OCI-LY7 (cell line): Measurements from ENCODE around the gene GTF2IRD1. TPM values are rescaled to one million over a fixed set of nuclear protein-coding genes. Genes with fewer than 3 reads are reported as not detected.

Source experiments
- BruUV-seq: library from RNA; stranded (reverse); fragments of 400-500 nt; replicated peaks from 2 replicates; lab custom pipeline; 2021; lab: Mats Ljungman, UMichigan
- CTCF ChIA-PET: fragments of 300-600 bp; sonication (Branson Sonifier 250); formaldehyde crosslinking; loops from one replicate; lab custom pipeline; 2022; ENCODE audit warnings: antibody characterized with exemption; ENCODE audit not compliant: unreplicated experiment; lab: Charles Lee
- POLR2A ChIA-PET: fragments of 300-600 bp; sonication (Branson Sonifier 250); formaldehyde crosslinking; loops from one replicate; lab custom pipeline; 2022; ENCODE audit warnings: antibody characterized with exemption; lab: Charles Lee
- DNase-seq: peaks from one replicate; pipeline ENCODE4 v3.0.0-alpha.2; 2015; ENCODE audit warnings: low spot score
- H2AFZ ChIP-seq: fragments of 200-600 bp; sonication (generic), shearing (Covaris generic); 2 replicates; pipeline ENCODE4 v1.6.1; 2014; ENCODE audit warnings: mild to moderate bottlenecking, antibody characterized with exemption, low read length, moderate library complexity
- H3K27ac ChIP-seq: fragments of 200-600 bp; sonication (generic); 2 replicates; pipeline ENCODE4 v1.5.1; 2014; ENCODE audit warnings: mixed run types, low read depth, mild to moderate bottlenecking, moderate library complexity, low read length, inconsistent platforms; ENCODE audit not compliant: poor library complexity, severe bottlenecking
- H3K36me3 ChIP-seq: fragments of 200-600 bp; sonication (generic); 2 replicates; pipeline ENCODE4 v1.6.1; 2014; ENCODE audit warnings: mild to moderate bottlenecking, antibody characterized with exemption, low read length, moderate library complexity, mixed read lengths; ENCODE audit not compliant: insufficient read depth
- H3K4me1 ChIP-seq: fragments of 200-600 bp; sonication (generic); 2 replicates; pipeline ENCODE4 v1.5.1; 2014; ENCODE audit warnings: mild to moderate bottlenecking, low read length; ENCODE audit not compliant: insufficient read depth, poor library complexity, severe bottlenecking
- H3K4me2 ChIP-seq: fragments of 200-600 bp; sonication (generic); 2 replicates; pipeline ENCODE4 v1.6.1; 2014; ENCODE audit warnings: mild to moderate bottlenecking, low read length
- H3K4me3 ChIP-seq: fragments of 200-600 bp; sonication (generic); 2 replicates; pipeline ENCODE4 v1.5.1; 2014; ENCODE audit warnings: mild to moderate bottlenecking, low read depth, low read length; ENCODE audit not compliant: poor library complexity, severe bottlenecking
- H3K79me2 ChIP-seq: fragments of 200-600 bp; sonication (generic); 2 replicates; pipeline ENCODE4 v1.6.1; 2016; ENCODE audit warnings: low read depth, mild to moderate bottlenecking, low read length, moderate library complexity, mixed read lengths; ENCODE audit not compliant: insufficient read depth
- H3K9me2 ChIP-seq: fragments of 200-600 bp; sonication (generic); 2 replicates; pipeline ENCODE4 v1.6.1; 2016; ENCODE audit warnings: mild to moderate bottlenecking, low read length, mixed read lengths; ENCODE audit not compliant: insufficient read depth
- H3K9me3 ChIP-seq: fragments of 200-600 bp; sonication (generic); 2 replicates; pipeline ENCODE4 v1.6.1; 2014; ENCODE audit warnings: mild to moderate bottlenecking, mixed run types, low read length, mixed read lengths
- H4K20me1 ChIP-seq: fragments of 200-600 bp; sonication (generic); 2 replicates; pipeline ENCODE4 v1.6.1; 2014; ENCODE audit warnings: mild to moderate bottlenecking, antibody characterized with exemption, low read length, moderate library complexity, mixed read lengths; ENCODE audit not compliant: insufficient read depth
- CTCF ChIP-seq: fragments of 200-600 bp; sonication (generic); conservative IDR thresholded peaks from 2 replicates; pipeline ENCODE4 v1.5.1; 2014; ENCODE audit warnings: mild to moderate bottlenecking, antibody characterized with exemption, low read length, moderate library complexity, mixed read lengths
- EZH2phosphoT487 ChIP-seq: fragments of 200-600 bp; sonication (generic); IDR thresholded peaks from 2 replicates; pipeline ENCODE4 v1.6.1; 2018; ENCODE audit warnings: low read depth, borderline replicate concordance, mild to moderate bottlenecking, mixed run types, antibody characterized with exemption, low read length, moderate library complexity, mixed read lengths
- intact Hi-C: fragments of 100-400 bp; cut with micrococcal nuclease; formaldehyde crosslinking; loops from one replicate; pipeline ENCODE4 v1.10.0; 2022; ENCODE audit not compliant: unreplicated experiment
- total RNA-seq, 2 experiments: library from RNA; depleted of rRNA in 1 of 2; stranded (reverse); fragments of >200 nt in 1 of 2; shearing (Covaris generic) in 1 of 2; gene quantifications; 2 replicates each; pipeline ENCODE4 v1.2.3, GENCODE V29; 2014 to 2022

The GTF2IRD1 gene
- total RNA-seq, 2 experiments from 2014 or later: 4.4 to 34.3 TPM

GRCh38 chr7:74479961-74480829 lies 26.5 kb downstream of the GTF2IRD1 start:
- POLR2A ChIA-PET: interaction anchor here (0.7 kb wide), 1 partner anchor 26 kb away, joined by 5 read pairs; no protein-coding TSS in a partner anchor
- no peaks in the 10 kb centered on the region for H3K36me3 ChIP-seq
- BruUV-seq: no TSS peak
- intact Hi-C loops: no loop called here
- no peak overlapping the region for H3K4me2 ChIP-seq
- H3K4me1 ChIP-seq: peaks cover 28% of the 10 kb centered on the region
- TF ChIP-seq CTCF (no peak), EZH2phosphoT487 (no peak)
- H3K79me2 ChIP-seq: no peaks in the 10 kb centered on the region
- H3K9me2 ChIP-seq: no peaks in the 10 kb centered on the region
- H4K20me1 ChIP-seq: no peaks in the 10 kb centered on the region
- H3K27ac ChIP-seq: no peak overlapping the region
- CTCF ChIA-PET: no interaction called here
- H3K9me3 ChIP-seq: no peaks in the 10 kb centered on the region
- DNase-seq: no peak
- no peak overlapping the region for H3K4me3 ChIP-seq
- H2AFZ ChIP-seq: no peak overlapping the region

- no TSS peak for BruUV-seq
- H3K36me3 ChIP-seq: no peaks in the 10 kb centered on the region
- H3K79me2 ChIP-seq: no peaks in the 10 kb centered on the region
- DNase-seq: no peak
- H3K27ac ChIP-seq: no peak overlapping the region
- ChIA-PET CTCF (no interaction called here), POLR2A (no interaction called here)
- no peaks in the 10 kb centered on the region for H4K20me1 ChIP-seq
- TF ChIP-seq CTCF: no peak
- no peak for TF ChIP-seq EZH2phosphoT487
- H3K9me3 ChIP-seq: no peaks in the 10 kb centered on the region
- H3K4me3 ChIP-seq: no peak overlapping the region
- no peak overlapping the region for H2AFZ ChIP-seq
- H3K9me2 ChIP-seq: no peaks in the 10 kb centered on the region
- H3K4me1 ChIP-seq: peaks cover 21% of the 10 kb centered on the region
- H3K4me2 ChIP-seq: no peak overlapping the region
- intact Hi-C loops: no loop called here
These were observed 27.2 kb downstream of the GTF2IRD1 start for GRCh38 chr7:74480861-74481417.
